ENCODE results near the gene SPATA13. TPM values are rescaled to one million over a fixed set of nuclear protein-coding genes. Genes with fewer than 3 reads are reported as not detected.

The SPATA13 gene
- total RNA-seq, 1 donor from 2014 or later = 38.2 TPM

- Histone ChIP-seq H3K27me3 (no peaks in the 10 kb centered on the region), H3K4me1 (peaks cover 0 to 4% of the 10 kb centered on the region in 2 donors), H3K9me3 (no peaks in the 10 kb centered on the region), H3K36me3 (no peaks in the 10 kb centered on the region), H3K27ac (peak overlapping the region; percentile 41 to 53), H3K4me3 (peak overlapping the region; percentile 5 to 19)
- no peak for DNase-seq (ENCODE audit: low spot score in 2 of 2)
- intact Hi-C loops (cut with DNase I) = no loop called here
- TF ChIP-seq, protein P1, sequence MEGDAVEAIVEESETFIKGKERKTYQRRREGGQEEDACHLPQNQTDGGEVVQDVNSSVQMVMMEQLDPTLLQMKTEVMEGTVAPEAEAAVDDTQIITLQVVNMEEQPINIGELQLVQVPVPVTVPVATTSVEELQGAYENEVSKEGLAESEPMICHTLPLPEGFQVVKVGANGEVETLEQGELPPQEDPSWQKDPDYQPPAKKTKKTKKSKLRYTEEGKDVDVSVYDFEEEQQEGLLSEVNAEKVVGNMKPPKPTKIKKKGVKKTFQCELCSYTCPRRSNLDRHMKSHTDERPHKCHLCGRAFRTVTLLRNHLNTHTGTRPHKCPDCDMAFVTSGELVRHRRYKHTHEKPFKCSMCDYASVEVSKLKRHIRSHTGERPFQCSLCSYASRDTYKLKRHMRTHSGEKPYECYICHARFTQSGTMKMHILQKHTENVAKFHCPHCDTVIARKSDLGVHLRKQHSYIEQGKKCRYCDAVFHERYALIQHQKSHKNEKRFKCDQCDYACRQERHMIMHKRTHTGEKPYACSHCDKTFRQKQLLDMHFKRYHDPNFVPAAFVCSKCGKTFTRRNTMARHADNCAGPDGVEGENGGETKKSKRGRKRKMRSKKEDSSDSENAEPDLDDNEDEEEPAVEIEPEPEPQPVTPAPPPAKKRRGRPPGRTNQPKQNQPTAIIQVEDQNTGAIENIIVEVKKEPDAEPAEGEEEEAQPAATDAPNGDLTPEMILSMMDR (IDR thresholded peaks at IDR 0.05) = no peak
These were observed 106.8 kb downstream of the SPATA13 start for GRCh38 chr13:24267274-24267673.

DNA sequence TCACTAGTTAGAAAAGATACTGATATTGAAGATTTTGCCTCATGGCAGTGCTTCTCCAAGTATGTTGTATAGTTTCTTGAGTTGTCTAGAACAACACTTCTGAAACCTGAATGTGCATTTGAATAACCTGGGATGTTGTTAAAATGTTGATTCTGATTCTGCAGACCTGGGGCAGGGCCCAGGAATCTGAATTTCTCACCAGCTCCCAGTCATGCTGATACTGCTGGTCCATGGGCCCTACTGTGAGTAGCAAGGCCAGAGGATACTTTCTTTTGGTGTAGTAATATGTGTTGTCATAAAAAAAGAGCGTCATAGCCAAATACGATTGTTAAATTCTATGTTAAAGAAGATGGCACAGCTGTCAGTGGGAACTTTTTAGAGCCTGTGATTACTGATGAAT is 107.3 kb downstream of the SPATA13 start:
- intact Hi-C loops (cut with DNase I) = no loop called here
- Histone ChIP-seq H3K27ac (peak overlapping the region; percentile 41 to 53), H3K9me3 (no peaks in the 10 kb centered on the region), H3K4me3 (peak overlapping the region; percentile 5 to 19), H3K36me3 (no peaks in the 10 kb centered on the region), H3K27me3 (no peaks in the 10 kb centered on the region), H3K4me1 (peaks cover 0 to 7% of the 10 kb centered on the region in 2 donors)
- DNase-seq (ENCODE audit: low spot score in 2 of 2) = no peak
- TF ChIP-seq, protein P1 (IDR thresholded peaks at IDR 0.05) = no peak

GRCh38 chr13:24269821-24270220 is 109.3 kb downstream of the SPATA13 start:
- Histone ChIP-seq H3K27me3 (no peaks in the 10 kb centered on the region), H3K36me3 (no peaks in the 10 kb centered on the region), H3K9me3 (no peaks in the 10 kb centered on the region), H3K27ac (peak overlapping the region in 1 of 2 donors; percentile 85), H3K4me1 (peaks cover 0 to 10% of the 10 kb centered on the region in 2 donors), H3K4me3 (no peak overlapping the region)
- TF ChIP-seq, protein P1 (IDR thresholded peaks at IDR 0.05) = no peak
- no peak for DNase-seq (ENCODE audit: low spot score in 2 of 2)
- intact Hi-C loops (cut with DNase I) = no loop called here

- TF ChIP-seq, protein P1 (IDR thresholded peaks at IDR 0.05) = peak in 1 of 3 experiments; percentile 78
- DNase-seq (ENCODE audit: low spot score in 2 of 2) = peak; percentile 61 to 87
- no peaks in the 10 kb centered on the region for H3K27me3 ChIP-seq
- H3K9me3 ChIP-seq = no peaks in the 10 kb centered on the region
- H3K27ac ChIP-seq = peak overlapping the region; percentile 85 to 88
- peaks cover 0 to 10% of the 10 kb centered on the region in 2 donors for H3K4me1 ChIP-seq
- H3K36me3 ChIP-seq = no peaks in the 10 kb centered on the region
- intact Hi-C loops (cut with DNase I) = no loop called here
- H3K4me3 ChIP-seq = peak overlapping the region; percentile 50 to 64
These were observed 110.2 kb downstream of the SPATA13 start for GRCh38 chr13:24270639-24271141.

GRCh38 chr13:24271231-24271600 is 110.7 kb downstream of the SPATA13 start:
- TF ChIP-seq, protein P1 (IDR thresholded peaks at IDR 0.05) = no peak
- H3K27ac ChIP-seq = peak overlapping the region; percentile 85 to 88
- no peaks in the 10 kb centered on the region for H3K36me3 ChIP-seq
- no peak for DNase-seq (ENCODE audit: low spot score in 2 of 2)
- intact Hi-C loops (cut with DNase I) = no loop called here
- H3K4me3 ChIP-seq = peak overlapping the region; percentile 50 to 64
- H3K9me3 ChIP-seq = no peaks in the 10 kb centered on the region
- peaks cover 0 to 10% of the 10 kb centered on the region in 2 donors for H3K4me1 ChIP-seq
- no peaks in the 10 kb centered on the region for H3K27me3 ChIP-seq

Data from ascending aorta (tissue), 2 donors.